Fibroblast of lung (primary cell): Measurements from ENCODE around the gene FBXO33. TPM values are rescaled to one million over a fixed set of nuclear protein-coding genes. Genes with fewer than 3 reads are reported as not detected.
"Not testable (repeated sequence)": the region's sequence is repeated elsewhere in the genome, so short reads cannot be mapped to it uniquely, and the experiment has no call there.

Experiments used
- DNase-seq, 2 donors: peaks; one replicate each; pipeline versions ENCODE4 v3.0.0 to v3.0.0-alpha.2; 2010; ENCODE audit warnings: low read depth in 2 of 2
- H2AFZ ChIP-seq: 2 replicates; pipeline ENCODE4 v1.5.1; 2012; ENCODE audit warnings: low read length, control low read depth, inconsistent platforms
- H3K27ac ChIP-seq: 2 replicates; pipeline ENCODE4 v1.5.1; 2011; ENCODE audit warnings: low read length, control low read depth; ENCODE audit not compliant: insufficient read depth
- H3K27me3 ChIP-seq: 2 replicates; pipeline ENCODE4 v1.5.1; 2011; ENCODE audit warnings: mild to moderate bottlenecking, low read length; ENCODE audit not compliant: control insufficient read depth, insufficient read depth
- H3K36me3 ChIP-seq: 2 replicates; pipeline ENCODE4 v1.5.1; 2011; ENCODE audit warnings: low read length; ENCODE audit not compliant: control insufficient read depth, insufficient read depth
- H3K4me1 ChIP-seq: 2 replicates; pipeline ENCODE4 v1.5.1; 2011; ENCODE audit warnings: low read length; ENCODE audit not compliant: control insufficient read depth, insufficient read depth; ENCODE audit errors: extremely low read depth
- H3K4me2 ChIP-seq: 2 replicates; pipeline ENCODE4 v1.5.1; 2011; ENCODE audit warnings: low read length, control low read depth; ENCODE audit not compliant: insufficient read depth; ENCODE audit errors: extremely low read depth
- H3K4me3 ChIP-seq, 4 experiments: fragments of 200-600 bp in 1 of 4; sonication (generic) in 1 of 4; replicated peaks in 1 of 4; 2 replicates each; pipeline ENCODE4 v1.5.1; 2011 to 2016; ENCODE audit warnings: low read length in 4 of 4, low read depth in 3 of 4, mild to moderate bottlenecking in 3 of 4, control low read depth in 2 of 4, inconsistent platforms in 1 of 4, mixed read lengths in 1 of 4; ENCODE audit not compliant: insufficient read depth in 1 of 4; ENCODE audit errors: control extremely low read depth in 1 of 4
- H3K79me2 ChIP-seq: 2 replicates; pipeline ENCODE4 v1.5.1; 2012; ENCODE audit warnings: mild to moderate bottlenecking, low read length, inconsistent platforms; ENCODE audit not compliant: control insufficient read depth, insufficient read depth
- H3K9ac ChIP-seq: 2 replicates; pipeline ENCODE4 v1.5.1; 2011; ENCODE audit warnings: mild to moderate bottlenecking, low read length, control low read depth; ENCODE audit not compliant: insufficient read depth
- H3K9me3 ChIP-seq: 2 replicates; pipeline ENCODE4 v1.5.1; 2012; ENCODE audit warnings: low read depth, low read length; ENCODE audit not compliant: control insufficient read depth, insufficient read depth
- H4K20me1 ChIP-seq: 2 replicates; pipeline ENCODE4 v1.5.1; 2011; ENCODE audit warnings: low read length; ENCODE audit not compliant: control insufficient read depth, insufficient read depth; ENCODE audit errors: extremely low read depth
- EZH2 ChIP-seq: IDR thresholded peaks from 2 replicates; pipeline ENCODE4 v1.5.1; 2012; ENCODE audit warnings: low read length, control low read depth, mild to moderate bottlenecking; ENCODE audit errors: missing control alignments
- polyA plus RNA-seq, 2 donors: library from polyadenylated mRNA; depleted of rRNA in 1 of 2; stranded (reverse) in 1 of 2; unstranded in 1 of 2; fragments of >200 nt; gene quantifications; 2 replicates each; pipeline ENCODE4 v1.2.1, GENCODE V29; 2011 to 2012; ENCODE audit warnings: missing spikeins in 1 of 2
- total RNA-seq: library from RNA; depleted of rRNA; stranded (reverse); fragments of >200 nt; gene quantifications from 2 replicates; pipeline ENCODE4 v1.2.1, GENCODE V29; 2014
- TF ChIP-seq, protein P1 (sequence below), 2 donors: IDR thresholded peaks in 1 of 2; conservative IDR thresholded peaks in 1 of 2; 1 replicate in 1 of 2; 2 replicates in 1 of 2; pipeline ENCODE4 v1.5.1; 2011 to 2012; ENCODE audit warnings: low read length in 2 of 2, control low read depth in 1 of 2, inconsistent platforms in 1 of 2, low read depth in 1 of 2, mild to moderate bottlenecking in 1 of 2

Gene FBXO33
- total and polyA plus RNA-seq, 2 donors (not counting 1 experiment from before 2014, with no cell fraction given), result 12.6 to 16.3 TPM

DNA sequence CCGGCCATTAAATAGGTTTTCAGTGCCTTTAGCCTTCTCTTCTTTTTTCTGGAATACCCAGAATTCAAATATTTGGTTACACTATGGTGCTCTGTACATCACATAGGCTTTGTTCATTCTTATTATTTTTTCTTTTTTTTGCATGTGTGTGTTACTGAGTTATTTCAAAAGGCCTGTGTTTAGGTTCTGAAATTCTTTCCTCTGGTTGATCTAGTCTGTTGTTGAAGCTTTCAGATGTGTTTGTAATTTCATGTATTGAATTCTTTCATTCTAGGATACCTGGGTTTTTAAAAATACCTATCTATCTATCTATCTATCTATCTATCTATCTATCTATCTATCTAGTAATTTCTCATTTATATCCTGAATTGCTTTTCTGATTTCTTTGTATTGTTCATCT, 66.9 kb downstream of the FBXO33 start:
- Histone ChIP-seq H3K4me2 (no peak overlapping the region), H2AFZ (no peak overlapping the region), H3K9me3 (no peaks in the 10 kb centered on the region), H3K27ac (no peak overlapping the region), H3K4me3 (no peak overlapping the region), H3K9ac (no peak overlapping the region), H3K27me3 (no peaks in the 10 kb centered on the region), H3K36me3 (no peaks in the 10 kb centered on the region), H3K4me1 (no peaks in the 10 kb centered on the region), H4K20me1 (no peaks in the 10 kb centered on the region), H3K79me2 (no peaks in the 10 kb centered on the region)
- TF ChIP-seq EZH2, result no peak
- TF ChIP-seq, protein P1, sequence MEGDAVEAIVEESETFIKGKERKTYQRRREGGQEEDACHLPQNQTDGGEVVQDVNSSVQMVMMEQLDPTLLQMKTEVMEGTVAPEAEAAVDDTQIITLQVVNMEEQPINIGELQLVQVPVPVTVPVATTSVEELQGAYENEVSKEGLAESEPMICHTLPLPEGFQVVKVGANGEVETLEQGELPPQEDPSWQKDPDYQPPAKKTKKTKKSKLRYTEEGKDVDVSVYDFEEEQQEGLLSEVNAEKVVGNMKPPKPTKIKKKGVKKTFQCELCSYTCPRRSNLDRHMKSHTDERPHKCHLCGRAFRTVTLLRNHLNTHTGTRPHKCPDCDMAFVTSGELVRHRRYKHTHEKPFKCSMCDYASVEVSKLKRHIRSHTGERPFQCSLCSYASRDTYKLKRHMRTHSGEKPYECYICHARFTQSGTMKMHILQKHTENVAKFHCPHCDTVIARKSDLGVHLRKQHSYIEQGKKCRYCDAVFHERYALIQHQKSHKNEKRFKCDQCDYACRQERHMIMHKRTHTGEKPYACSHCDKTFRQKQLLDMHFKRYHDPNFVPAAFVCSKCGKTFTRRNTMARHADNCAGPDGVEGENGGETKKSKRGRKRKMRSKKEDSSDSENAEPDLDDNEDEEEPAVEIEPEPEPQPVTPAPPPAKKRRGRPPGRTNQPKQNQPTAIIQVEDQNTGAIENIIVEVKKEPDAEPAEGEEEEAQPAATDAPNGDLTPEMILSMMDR (conservative IDR thresholded peaks at IDR 0.05 in 1 of 2, IDR thresholded peaks at IDR 0.05 in 1 of 2; ENCODE audit: low read depth in 1 of 2, low read length in 2 of 2), result no peak
- DNase-seq, result no peak

DNA sequence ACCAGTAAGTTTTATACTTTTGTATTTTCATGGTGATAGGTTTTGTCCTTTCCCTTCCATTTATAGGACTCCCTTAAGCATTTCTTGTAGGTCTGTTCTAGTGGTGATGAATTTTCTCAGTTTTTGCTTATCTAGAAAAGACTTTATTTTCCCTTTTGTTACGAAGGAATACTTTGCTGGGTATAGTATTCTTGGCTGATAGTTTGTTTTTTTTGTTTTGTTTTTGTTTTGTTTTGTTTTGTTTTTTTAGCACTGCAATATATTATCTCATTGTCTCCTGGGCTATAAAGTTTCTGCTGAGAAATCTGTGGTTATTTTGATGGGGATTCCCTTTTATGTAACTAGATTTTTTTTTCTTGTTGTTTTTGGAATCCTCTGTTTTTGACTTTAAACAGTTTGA, 67.7 kb downstream of the FBXO33 start:
- Histone ChIP-seq H3K4me2 (no peak overlapping the region), H3K4me3 (no peak overlapping the region), H3K9me3 (no peaks in the 10 kb centered on the region)

DNA sequence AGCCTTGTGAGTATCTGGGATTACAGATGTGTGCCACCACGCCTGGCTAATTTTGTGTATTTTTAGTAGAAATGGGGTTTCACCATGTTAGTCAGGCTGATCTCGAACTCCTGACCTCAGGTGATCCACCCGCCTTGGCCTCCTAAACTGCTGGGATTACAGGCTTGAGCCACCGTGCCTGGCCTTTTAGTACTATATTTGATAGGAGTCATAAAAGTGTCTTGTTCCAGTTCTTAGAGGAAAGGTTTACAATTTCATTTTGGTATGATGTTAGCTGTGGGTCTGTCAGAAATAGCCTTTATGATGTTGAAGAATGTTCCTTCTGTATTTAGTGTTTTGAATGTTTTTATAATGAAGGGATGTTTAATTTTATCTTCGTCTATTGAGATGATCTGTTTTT, 70.7 kb downstream of the FBXO33 start:
- DNase-seq, H2AFZ ChIP-seq, H3K4me1 ChIP-seq, H3K9me3 ChIP-seq, H3K27ac ChIP-seq, H3K79me2 ChIP-seq, H3K4me2 ChIP-seq, H3K27me3 ChIP-seq, H3K36me3 ChIP-seq, H4K20me1 ChIP-seq, H3K9ac ChIP-seq, H3K4me3 ChIP-seq: not testable (repeated sequence)

More for the DNA sequence above, 67.7 kb downstream of the FBXO33 start:
- DNase-seq, result no peak
- Histone ChIP-seq H3K4me1 (no peaks in the 10 kb centered on the region), H3K27me3 (no peaks in the 10 kb centered on the region), H3K36me3 (no peaks in the 10 kb centered on the region), H4K20me1 (no peaks in the 10 kb centered on the region), H2AFZ (no peak overlapping the region), H3K27ac (no peak overlapping the region), H3K9ac (no peak overlapping the region), H3K79me2 (no peaks in the 10 kb centered on the region)
- TF ChIP-seq EZH2, result no peak
- TF ChIP-seq, protein P1 (conservative IDR thresholded peaks at IDR 0.05 in 1 of 2, IDR thresholded peaks at IDR 0.05 in 1 of 2; ENCODE audit: low read depth in 1 of 2, low read length in 2 of 2), result no peak
